Neutrophil (primary cell): ENCODE measurements around the gene SPHK2.
"Not testable (repeated sequence)": the region's sequence is repeated elsewhere in the genome, so short reads cannot be mapped to it uniquely, and the experiment has no call there.

ENCODE experiments used
- H3K27ac ChIP-seq: fragments of 200-600 bp; sonication (generic); 2 replicates; pipeline ENCODE4 v1.5.1; 2016; ENCODE audit warnings: mild to moderate bottlenecking, moderate library complexity
- H3K27me3 ChIP-seq: fragments of 200-600 bp; sonication (generic); 2 replicates; pipeline ENCODE4 v1.6.0; 2016; ENCODE audit warnings: mild to moderate bottlenecking
- H3K36me3 ChIP-seq: fragments of 200-600 bp; sonication (generic); 2 replicates; pipeline ENCODE4 v1.5.1; 2017
- H3K4me1 ChIP-seq, 2 experiments: fragments of 200-600 bp in 1 of 2; sonication (generic) in 1 of 2; 1 replicate in 1 of 2; 2 replicates in 1 of 2; pipeline versions ENCODE4 v1.5.1 to v1.6.1; 2013 to 2016; ENCODE audit warnings: low read depth in 1 of 2, low read length in 1 of 2, mild to moderate bottlenecking in 1 of 2, moderate library complexity in 1 of 2; ENCODE audit not compliant: control insufficient read depth in 1 of 2, insufficient read depth in 1 of 2
- H3K4me3 ChIP-seq, 2 experiments: fragments of 200-600 bp in 1 of 2; sonication (generic) in 1 of 2; 1 replicate in 1 of 2; 2 replicates in 1 of 2; pipeline ENCODE4 v1.5.1; 2013 to 2016; ENCODE audit warnings: low read depth in 1 of 2, low read length in 1 of 2, mild to moderate bottlenecking in 1 of 2, moderate library complexity in 1 of 2
- H3K9me3 ChIP-seq: fragments of 200-600 bp; sonication (generic); 2 replicates; pipeline ENCODE4 v1.5.1; 2016
- TF ChIP-seq, protein P1 (sequence below): fragments of 200-600 bp; sonication (generic); IDR thresholded peaks from 2 replicates; pipeline ENCODE4 v1.5.1; 2016; ENCODE audit warnings: antibody characterized with exemption

Gene SPHK2

DNA sequence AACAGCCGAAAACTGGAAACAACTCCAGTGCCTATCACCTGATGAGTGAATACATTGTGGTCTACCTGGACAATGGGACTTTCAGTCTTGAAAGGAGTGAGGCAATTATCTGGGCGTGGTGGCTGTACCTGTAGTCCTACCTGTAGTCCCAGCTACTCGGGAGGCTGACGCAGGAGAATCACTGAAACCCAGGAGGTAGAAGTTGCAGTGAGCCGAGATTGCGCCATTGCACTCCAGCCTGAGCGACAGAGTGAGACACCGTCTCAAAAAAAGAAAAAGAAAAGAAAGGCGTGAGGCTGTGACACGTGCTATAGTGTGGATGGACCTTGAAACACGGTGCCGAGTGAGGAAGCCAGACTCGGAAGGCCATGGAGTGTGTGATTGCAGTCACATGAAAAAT is 57.6 kb downstream of the SPHK2 start:
- H3K27ac ChIP-seq = no peak overlapping the region
- H3K27me3 ChIP-seq = no peaks in the 10 kb centered on the region
- TF ChIP-seq, protein P1, sequence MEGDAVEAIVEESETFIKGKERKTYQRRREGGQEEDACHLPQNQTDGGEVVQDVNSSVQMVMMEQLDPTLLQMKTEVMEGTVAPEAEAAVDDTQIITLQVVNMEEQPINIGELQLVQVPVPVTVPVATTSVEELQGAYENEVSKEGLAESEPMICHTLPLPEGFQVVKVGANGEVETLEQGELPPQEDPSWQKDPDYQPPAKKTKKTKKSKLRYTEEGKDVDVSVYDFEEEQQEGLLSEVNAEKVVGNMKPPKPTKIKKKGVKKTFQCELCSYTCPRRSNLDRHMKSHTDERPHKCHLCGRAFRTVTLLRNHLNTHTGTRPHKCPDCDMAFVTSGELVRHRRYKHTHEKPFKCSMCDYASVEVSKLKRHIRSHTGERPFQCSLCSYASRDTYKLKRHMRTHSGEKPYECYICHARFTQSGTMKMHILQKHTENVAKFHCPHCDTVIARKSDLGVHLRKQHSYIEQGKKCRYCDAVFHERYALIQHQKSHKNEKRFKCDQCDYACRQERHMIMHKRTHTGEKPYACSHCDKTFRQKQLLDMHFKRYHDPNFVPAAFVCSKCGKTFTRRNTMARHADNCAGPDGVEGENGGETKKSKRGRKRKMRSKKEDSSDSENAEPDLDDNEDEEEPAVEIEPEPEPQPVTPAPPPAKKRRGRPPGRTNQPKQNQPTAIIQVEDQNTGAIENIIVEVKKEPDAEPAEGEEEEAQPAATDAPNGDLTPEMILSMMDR = no peak
- no peaks in the 10 kb centered on the region for H3K36me3 ChIP-seq
- no peak overlapping the region for H3K4me3 ChIP-seq
- no peaks in the 10 kb centered on the region for H3K4me1 ChIP-seq
- no peaks in the 10 kb centered on the region for H3K9me3 ChIP-seq

DNA sequence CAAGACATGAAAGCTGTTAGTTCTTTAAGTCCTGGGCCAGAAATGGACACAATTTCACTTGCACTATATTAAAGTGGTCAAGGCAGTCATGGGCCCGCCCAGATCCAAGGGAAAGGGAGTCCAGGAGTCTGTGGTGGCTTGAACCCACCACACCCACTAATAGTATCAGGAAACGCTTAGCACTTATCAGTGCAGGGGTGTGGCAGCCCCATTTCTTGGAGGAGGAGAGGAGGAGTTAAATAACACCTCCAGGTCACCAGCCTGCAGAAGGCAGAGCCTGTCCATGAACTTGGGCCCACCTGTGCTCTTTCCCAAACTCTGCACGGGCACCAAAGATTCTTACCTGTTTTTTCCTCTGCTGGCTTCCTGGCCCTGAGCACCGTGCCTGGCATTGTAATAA is 58.9 kb downstream of the SPHK2 start:
- Histone ChIP-seq H3K27ac (no peak overlapping the region), H3K4me1 (no peaks in the 10 kb centered on the region), H3K4me3 (no peak overlapping the region), H3K27me3 (no peaks in the 10 kb centered on the region), H3K9me3 (no peaks in the 10 kb centered on the region), H3K36me3 (no peaks in the 10 kb centered on the region)
- TF ChIP-seq, protein P1 = no peak

DNA sequence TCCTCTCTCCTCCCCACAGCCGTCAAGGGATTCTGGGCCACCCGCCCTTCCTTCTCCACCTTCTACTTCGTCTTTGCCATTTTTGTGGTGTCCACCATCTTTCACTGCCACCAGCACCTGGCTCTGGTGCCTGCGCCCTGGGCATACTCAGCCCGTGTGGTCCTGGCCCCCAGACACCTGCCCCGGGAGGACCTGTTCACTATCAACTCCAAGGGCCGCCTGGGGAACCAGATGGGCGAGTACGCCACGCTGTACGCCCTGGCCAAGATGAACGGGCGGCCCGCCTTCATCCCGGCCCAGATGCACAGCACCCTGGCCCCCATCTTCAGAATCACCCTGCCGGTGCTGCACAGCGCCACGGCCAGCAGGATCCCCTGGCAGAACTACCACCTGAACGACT is 60.7 kb downstream of the SPHK2 start:
- not testable (repeated sequence) for H3K9me3 ChIP-seq, H3K27ac ChIP-seq, H3K36me3 ChIP-seq, H3K4me1 ChIP-seq, H3K27me3 ChIP-seq, H3K4me3 ChIP-seq
